Nephron (organoid): ENCODE data around the gene STK4.

Source experiments
- H3K27ac Mint-ChIP-seq, 3 experiments: 2 replicates each; pipeline ENCODE4 v1.8.0; 2020; ENCODE audit warnings: mixed read lengths in 3 of 3, mild to moderate bottlenecking in 2 of 3, moderate library complexity in 1 of 3
- H3K27me3 Mint-ChIP-seq: 2 replicates; pipeline ENCODE4 v1.8.0; 2021; ENCODE audit warnings: low read depth, mild to moderate bottlenecking, moderate library complexity, mixed read lengths
- H3K36me3 Mint-ChIP-seq: 2 replicates; pipeline ENCODE4 v1.8.0; 2020; ENCODE audit warnings: low read depth, mixed read lengths
- H3K4me1 Mint-ChIP-seq: 2 replicates; pipeline ENCODE4 v1.8.0; 2020; ENCODE audit warnings: mixed read lengths
- H3K4me3 Mint-ChIP-seq, 3 experiments: 2 replicates each; pipeline ENCODE4 v1.8.0; 2020; ENCODE audit warnings: mild to moderate bottlenecking in 3 of 3, mixed read lengths in 3 of 3, moderate library complexity in 2 of 3
- H3K9me3 Mint-ChIP-seq: 2 replicates; pipeline ENCODE4 v1.8.0; 2020; ENCODE audit warnings: mixed read lengths
- TF ChIP-seq, protein P1 (sequence below), 3 experiments: fragments of 200-600 bp; sonication (generic); IDR thresholded peaks; one replicate each; pipeline ENCODE4 v1.5.0; 2021; ENCODE audit warnings: antibody characterized with exemption in 3 of 3; ENCODE audit not compliant: unreplicated experiment in 3 of 3

Gene STK4

DNA sequence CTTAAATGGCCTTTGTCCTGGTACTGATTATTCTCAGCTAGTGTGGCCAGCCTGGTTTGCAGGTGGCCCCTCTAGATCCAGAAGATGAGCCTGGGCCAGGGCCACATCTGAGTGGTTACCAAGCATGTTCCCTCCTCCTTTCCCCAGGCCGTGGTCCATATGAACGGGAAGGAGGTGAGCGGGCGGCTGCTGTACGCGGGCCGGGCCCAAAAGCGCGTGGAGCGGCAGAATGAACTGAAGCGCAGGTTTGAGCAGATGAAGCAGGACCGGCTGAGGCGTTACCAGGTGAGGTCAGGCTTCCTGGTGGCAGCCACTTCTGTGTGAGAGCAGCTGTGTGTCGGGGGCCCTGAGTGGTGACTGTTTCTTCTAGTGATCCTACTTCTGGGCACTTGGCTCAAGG, 44.9 kb upstream of the STK4 start:
- Mint-ChIP-seq H3K36me3 (peaks cover 15% of the 10 kb centered on the region), H3K27me3 (no peaks in the 10 kb centered on the region), H3K9me3 (no peaks in the 10 kb centered on the region), H3K4me3 (no peak overlapping the region), H3K4me1 (no peaks in the 10 kb centered on the region), H3K27ac (no peak overlapping the region)
- TF ChIP-seq, protein P1, sequence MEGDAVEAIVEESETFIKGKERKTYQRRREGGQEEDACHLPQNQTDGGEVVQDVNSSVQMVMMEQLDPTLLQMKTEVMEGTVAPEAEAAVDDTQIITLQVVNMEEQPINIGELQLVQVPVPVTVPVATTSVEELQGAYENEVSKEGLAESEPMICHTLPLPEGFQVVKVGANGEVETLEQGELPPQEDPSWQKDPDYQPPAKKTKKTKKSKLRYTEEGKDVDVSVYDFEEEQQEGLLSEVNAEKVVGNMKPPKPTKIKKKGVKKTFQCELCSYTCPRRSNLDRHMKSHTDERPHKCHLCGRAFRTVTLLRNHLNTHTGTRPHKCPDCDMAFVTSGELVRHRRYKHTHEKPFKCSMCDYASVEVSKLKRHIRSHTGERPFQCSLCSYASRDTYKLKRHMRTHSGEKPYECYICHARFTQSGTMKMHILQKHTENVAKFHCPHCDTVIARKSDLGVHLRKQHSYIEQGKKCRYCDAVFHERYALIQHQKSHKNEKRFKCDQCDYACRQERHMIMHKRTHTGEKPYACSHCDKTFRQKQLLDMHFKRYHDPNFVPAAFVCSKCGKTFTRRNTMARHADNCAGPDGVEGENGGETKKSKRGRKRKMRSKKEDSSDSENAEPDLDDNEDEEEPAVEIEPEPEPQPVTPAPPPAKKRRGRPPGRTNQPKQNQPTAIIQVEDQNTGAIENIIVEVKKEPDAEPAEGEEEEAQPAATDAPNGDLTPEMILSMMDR (IDR thresholded peaks at IDR 0.05; ENCODE audit: unreplicated experiment in 3 of 3): no peak

DNA sequence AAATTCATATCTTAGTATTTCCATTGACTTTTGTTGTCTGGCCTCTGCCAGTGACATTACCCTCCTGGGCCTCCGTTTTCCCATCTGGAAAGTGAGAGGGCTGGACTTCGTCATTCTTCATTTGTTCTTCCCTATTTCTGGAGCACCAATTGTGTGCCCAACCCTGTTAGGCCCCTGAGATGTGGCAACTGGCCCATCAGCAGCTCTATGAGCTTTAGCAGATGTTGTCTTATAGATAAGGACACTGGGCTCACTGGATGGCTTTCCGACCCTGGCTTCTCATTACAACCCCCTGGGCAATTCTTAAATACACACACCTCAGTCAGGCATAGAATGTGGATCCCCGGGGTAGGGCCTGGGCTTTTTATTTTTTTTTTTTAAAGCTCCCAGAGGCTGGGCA, 41.8 kb upstream of the STK4 start:
- Mint-ChIP-seq H3K9me3 (no peaks in the 10 kb centered on the region), H3K4me1 (no peaks in the 10 kb centered on the region), H3K27me3 (no peaks in the 10 kb centered on the region), H3K36me3 (peaks cover 19% of the 10 kb centered on the region), H3K4me3 (no peak overlapping the region), H3K27ac (no peak overlapping the region)
- TF ChIP-seq, protein P1 (IDR thresholded peaks at IDR 0.05; ENCODE audit: unreplicated experiment in 3 of 3): no peak

DNA sequence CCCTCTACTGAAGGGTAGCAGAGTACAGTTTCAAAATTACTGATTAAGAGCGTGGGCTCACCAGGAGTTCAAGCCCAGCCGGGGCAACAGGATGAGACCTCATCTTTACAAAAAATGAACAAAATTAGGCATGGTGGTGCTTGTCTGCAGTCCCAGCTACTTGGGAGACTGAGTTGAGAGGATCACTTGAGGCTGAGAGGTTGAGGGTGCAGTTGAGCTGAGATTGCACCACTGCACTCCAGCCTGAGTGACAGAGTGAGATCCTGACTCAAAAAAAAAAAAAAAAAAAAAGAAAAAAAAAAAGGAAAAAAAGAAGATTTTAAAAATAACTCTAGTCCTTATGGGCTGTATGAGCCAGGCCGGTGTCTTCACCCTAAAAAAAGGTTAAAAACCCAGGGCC, 37.7 kb upstream of the STK4 start:
- TF ChIP-seq, protein P1 (IDR thresholded peaks at IDR 0.05; ENCODE audit: unreplicated experiment in 3 of 3): no peak
- no peaks in the 10 kb centered on the region for H3K27me3 Mint-ChIP-seq
- no peak overlapping the region for H3K4me3 Mint-ChIP-seq
- H3K36me3 Mint-ChIP-seq: peaks cover 21% of the 10 kb centered on the region
- H3K9me3 Mint-ChIP-seq: no peaks in the 10 kb centered on the region
- H3K4me1 Mint-ChIP-seq: no peaks in the 10 kb centered on the region
- no peak overlapping the region for H3K27ac Mint-ChIP-seq

DNA sequence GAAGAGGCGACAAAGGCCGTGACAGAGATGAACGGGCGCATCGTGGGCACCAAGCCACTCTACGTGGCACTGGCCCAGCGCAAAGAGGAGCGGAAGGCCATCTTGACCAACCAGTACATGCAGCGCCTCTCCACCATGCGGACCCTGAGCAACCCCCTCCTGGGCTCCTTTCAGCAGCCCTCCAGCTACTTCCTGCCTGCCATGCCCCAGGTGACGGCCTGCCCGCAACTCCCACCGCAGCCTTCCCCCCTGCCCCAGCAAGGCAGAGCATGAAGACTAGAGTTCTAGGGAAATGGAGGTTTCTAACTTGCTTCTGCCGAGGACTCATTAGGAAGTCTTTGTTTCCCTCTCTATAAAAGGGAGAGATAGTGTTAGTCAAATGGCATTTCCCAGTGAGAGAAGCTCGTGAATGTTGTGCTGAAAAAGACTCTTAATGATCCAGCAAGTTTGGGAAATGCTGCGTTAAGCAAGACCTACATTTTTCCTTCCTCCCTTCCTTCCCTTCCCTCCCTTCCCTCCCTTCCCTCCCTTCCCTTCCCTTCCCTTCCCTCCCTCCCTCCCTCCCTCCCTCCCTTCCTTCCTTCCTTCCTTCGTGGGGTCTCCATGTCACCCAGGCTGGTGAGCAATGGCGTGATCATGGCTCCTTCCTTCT, 35.7 kb upstream of the STK4 start:
- Mint-ChIP-seq H3K27ac (no peak overlapping the region), H3K36me3 (peaks cover 21% of the 10 kb centered on the region), H3K9me3 (no peaks in the 10 kb centered on the region), H3K4me3 (no peak overlapping the region), H3K27me3 (no peaks in the 10 kb centered on the region), H3K4me1 (no peaks in the 10 kb centered on the region)
- TF ChIP-seq, protein P1 (IDR thresholded peaks at IDR 0.05; ENCODE audit: unreplicated experiment in 3 of 3): no peak

DNA sequence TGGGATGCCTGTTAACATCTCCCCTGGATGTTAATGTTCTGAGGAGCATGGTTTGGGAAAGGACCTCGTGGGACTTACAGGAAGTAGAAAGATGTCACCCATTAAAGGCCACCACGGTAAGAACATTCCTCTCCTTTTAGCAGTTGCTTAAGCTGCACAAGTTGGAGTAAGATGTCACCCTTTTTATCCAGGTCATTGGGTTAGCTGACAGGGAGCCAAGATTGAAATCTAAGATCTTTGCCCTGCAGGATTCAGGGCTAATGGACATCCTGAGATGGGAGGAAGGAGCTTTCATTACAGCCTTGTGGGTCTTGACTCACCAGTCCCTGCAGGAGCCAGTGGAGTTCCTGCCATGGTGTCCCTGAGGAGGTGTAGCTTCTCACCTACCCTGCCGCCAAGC, 34.4 kb upstream of the STK4 start:
- Mint-ChIP-seq H3K36me3 (peaks cover 25% of the 10 kb centered on the region), H3K4me1 (no peaks in the 10 kb centered on the region), H3K27ac (no peak overlapping the region), H3K4me3 (no peak overlapping the region), H3K9me3 (no peaks in the 10 kb centered on the region), H3K27me3 (no peaks in the 10 kb centered on the region)
- TF ChIP-seq, protein P1 (IDR thresholded peaks at IDR 0.05; ENCODE audit: unreplicated experiment in 3 of 3): no peak

DNA sequence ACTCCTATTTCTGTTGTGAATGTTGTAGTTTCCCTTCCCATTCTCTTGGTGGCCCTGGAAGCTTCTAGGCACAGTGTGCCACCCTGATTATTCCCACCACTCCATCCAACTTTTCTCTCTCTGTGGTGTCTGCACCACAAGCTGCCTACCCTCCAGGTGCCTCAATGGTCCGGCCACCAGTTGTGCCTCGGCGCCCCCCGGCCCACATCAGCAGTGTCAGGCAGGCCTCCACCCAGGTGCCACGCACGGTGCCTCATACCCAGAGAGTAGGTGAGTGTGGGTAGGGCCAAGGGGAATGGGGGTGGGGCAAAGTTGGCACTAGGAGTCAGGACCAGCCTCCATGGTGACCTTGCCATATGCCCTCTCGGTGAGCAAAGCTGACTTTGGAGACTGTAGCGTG, 33.4 kb upstream of the STK4 start:
- no peaks in the 10 kb centered on the region for H3K9me3 Mint-ChIP-seq
- no peaks in the 10 kb centered on the region for H3K27me3 Mint-ChIP-seq
- no peak overlapping the region for H3K27ac Mint-ChIP-seq
- TF ChIP-seq, protein P1 (IDR thresholded peaks at IDR 0.05; ENCODE audit: unreplicated experiment in 3 of 3): no peak
- H3K4me3 Mint-ChIP-seq: no peak overlapping the region
- H3K36me3 Mint-ChIP-seq: peaks cover 25% of the 10 kb centered on the region
- no peaks in the 10 kb centered on the region for H3K4me1 Mint-ChIP-seq
